K562 (cell line): ENCODE measurements around the gene CGREF1. TPM values are rescaled to one million over a fixed set of nuclear protein-coding genes. Genes with fewer than 3 reads are reported as not detected.

Experiments
- COPS2 ChIP-seq: fragments of 450-650 bp; conservative IDR thresholded peaks from 2 replicates; pipeline ENCODE4 v1.6.1; 2016; ENCODE audit warnings: mild to moderate bottlenecking, moderate library complexity
- E2F3 ChIP-seq: fragments of 250-450 bp; sonication (Bioruptor Pico); IDR thresholded peaks from 2 replicates; pipeline ENCODE4 v1.4.0; 2020; ENCODE audit warnings: mild to moderate bottlenecking
- GTF2E2 ChIP-seq: fragments of 200-800 bp; sonication (Bioruptor generic); IDR thresholded peaks from 2 replicates; pipeline ENCODE4 v1.6.1; 2016; ENCODE audit warnings: missing genetic modification characterization, missing compliant biosample characterization
- PHF20 ChIP-seq: fragments of 450-650 bp; IDR thresholded peaks from 2 replicates; pipeline ENCODE4 v1.6.1; 2018; ENCODE audit not compliant: partially characterized antibody
- REST ChIP-seq, 2 experiments: fragments of 450-650 bp; formaldehyde crosslinking in 1 of 2; IDR thresholded peaks; 2 replicates each; pipeline versions ENCODE4 v1.4.0 to v1.6.1; 2014 to 2020; ENCODE audit warnings: mild to moderate bottlenecking in 2 of 2, borderline replicate concordance in 1 of 2, low read depth in 1 of 2
- SAFB ChIP-seq: fragments of 200-400 bp; formaldehyde crosslinking; IDR thresholded peaks from 2 replicates; pipeline ENCODE4 v1.6.1; 2017; ENCODE audit warnings: low read depth, low read length, borderline replicate concordance
- SPI1 ChIP-seq: IDR thresholded peaks from 2 replicates; pipeline ENCODE4 v1.6.1; 2011; ENCODE audit warnings: low read depth, low read length, control low read depth, borderline replicate concordance
- SRSF7 ChIP-seq: fragments of 200-400 bp; formaldehyde crosslinking; optimal IDR thresholded peaks from 2 replicates; pipeline ENCODE3; 2017; ENCODE audit warnings: mild to moderate bottlenecking, low read depth, low read length
- STAT6 ChIP-seq: sonication (generic); formaldehyde crosslinking; IDR thresholded peaks from 2 replicates; pipeline ENCODE4 v1.8.1; 2023; ENCODE audit warnings: mild to moderate bottlenecking, missing genetic modification reagents
- TBP ChIP-seq: optimal IDR thresholded peaks from 2 replicates; pipeline ENCODE3; 2011; ENCODE audit warnings: low read depth, low read length, improper control_type of control experiment
- TEAD1 ChIP-seq, 2 experiments: fragments of 450-650 bp in 1 of 2; sonication (generic) in 1 of 2; formaldehyde crosslinking; IDR thresholded peaks; 2 replicates each; pipeline versions ENCODE4 v1.4.0 to v1.8.0; 2020 to 2022; ENCODE audit warnings: mild to moderate bottlenecking in 2 of 2, missing genetic modification reagents in 1 of 2
- TFAP4 ChIP-seq: sonication (generic); formaldehyde crosslinking; IDR thresholded peaks from 2 replicates; pipeline ENCODE4 v1.8.0; 2022; ENCODE audit warnings: missing genetic modification reagents, mild to moderate bottlenecking, moderate library complexity, borderline replicate concordance
- ZNF830 ChIP-seq: fragments of 250-450 bp; sonication (Bioruptor Pico); IDR thresholded peaks from 2 replicates; pipeline ENCODE4 v1.5.0; 2021; ENCODE audit warnings: mild to moderate bottlenecking
- polyA plus RNA-seq, 8 experiments: library from polyadenylated mRNA; depleted of rRNA in 4 of 8; stranded (reverse) in 5 of 8; unstranded in 3 of 8; fragments of >200 nt; fragmentation: Nextera tagmentation in 2 of 8; fragmentation: Illumina TruSeq in 1 of 8; extraction: Ambion mirVana in 2 of 8; extraction: Trizol in 1 of 8; gene quantifications; 2 replicates each; pipeline versions ENCODE4 v1.2.1 to v1.2.3, GENCODE V29; 2011 to 2014; ENCODE audit warnings: inconsistent platforms in 1 of 8, missing spikeins in 1 of 8
- total RNA-seq, 7 experiments: library from RNA; depleted of rRNA in 6 of 7; stranded (reverse); fragments of >200 nt in 6 of 7; fragmentation: Illumina TruSeq in 2 of 7; extraction: Trizol in 2 of 7; gene quantifications; 2 replicates each; pipeline versions ENCODE4 v1.2.1 to v1.2.3, GENCODE V29; 2011 to 2021; ENCODE audit warnings: low replicate concordance in 1 of 7

The CGREF1 gene
- total and polyA plus RNA-seq, 9 of the 15 experiments (the other 6 are each of a cell fraction or from before 2014, with no cell fraction given), result 0.07 to 0.50 (median 0.37) TPM

- no peak for TF ChIP-seq STAT6 (CRISPR knock-in tag)
- TF ChIP-seq TEAD1 (CRISPR knock-in tag; IDR thresholded peaks at IDR 0.05), result no peak
- TF ChIP-seq E2F3, result no peak
- TF ChIP-seq ZNF830 (CRISPR knock-in tag), result no peak
- TF ChIP-seq TFAP4, result peak; percentile 59; the same call in 1 of the 2 replicates
- no peak for TF ChIP-seq PHF20
- TF ChIP-seq REST (IDR thresholded peaks at IDR 0.05; ENCODE audit: borderline replicate concordance), result peak; percentile 33; the same call in 1 of the 2 replicates
- TF ChIP-seq REST (CRISPR knock-in tag; IDR thresholded peaks at IDR 0.05; ENCODE audit: low read depth), result 0 out of 2 replicates have a peak, but pooled peaks have one; percentile 47
- no peak for TF ChIP-seq GTF2E2 (tag)
- no peak for TF ChIP-seq SRSF7
- TF ChIP-seq TBP, result no peak
- no peak for TF ChIP-seq SPI1
- 0 out of 2 replicates have a peak, but pooled peaks have one; percentile 62 for TF ChIP-seq SAFB
- no peak for TF ChIP-seq COPS2
These were observed 4.6 kb upstream of the CGREF1 start, which contains the start of gene ABHD1 (continued) for GRCh38 chr2:27123302-27124150.
